Stimulated activated CD4-positive, alpha-beta T cell treated with anti-CD3 and anti-CD28 coated beads, Interleukin-1b, Interleukin-23, amount 100 ng/mL, for 48 hours (primary cell): ENCODE results near the gene BACH2.
"Not testable (repeated sequence)": the region's sequence is repeated elsewhere in the genome, so short reads cannot be mapped to it uniquely, and the experiment has no call there.

Experiments
- DNase-seq: peaks from one replicate; pipeline ENCODE4 v3.0.0-alpha.2; 2020

Gene BACH2

DNA sequence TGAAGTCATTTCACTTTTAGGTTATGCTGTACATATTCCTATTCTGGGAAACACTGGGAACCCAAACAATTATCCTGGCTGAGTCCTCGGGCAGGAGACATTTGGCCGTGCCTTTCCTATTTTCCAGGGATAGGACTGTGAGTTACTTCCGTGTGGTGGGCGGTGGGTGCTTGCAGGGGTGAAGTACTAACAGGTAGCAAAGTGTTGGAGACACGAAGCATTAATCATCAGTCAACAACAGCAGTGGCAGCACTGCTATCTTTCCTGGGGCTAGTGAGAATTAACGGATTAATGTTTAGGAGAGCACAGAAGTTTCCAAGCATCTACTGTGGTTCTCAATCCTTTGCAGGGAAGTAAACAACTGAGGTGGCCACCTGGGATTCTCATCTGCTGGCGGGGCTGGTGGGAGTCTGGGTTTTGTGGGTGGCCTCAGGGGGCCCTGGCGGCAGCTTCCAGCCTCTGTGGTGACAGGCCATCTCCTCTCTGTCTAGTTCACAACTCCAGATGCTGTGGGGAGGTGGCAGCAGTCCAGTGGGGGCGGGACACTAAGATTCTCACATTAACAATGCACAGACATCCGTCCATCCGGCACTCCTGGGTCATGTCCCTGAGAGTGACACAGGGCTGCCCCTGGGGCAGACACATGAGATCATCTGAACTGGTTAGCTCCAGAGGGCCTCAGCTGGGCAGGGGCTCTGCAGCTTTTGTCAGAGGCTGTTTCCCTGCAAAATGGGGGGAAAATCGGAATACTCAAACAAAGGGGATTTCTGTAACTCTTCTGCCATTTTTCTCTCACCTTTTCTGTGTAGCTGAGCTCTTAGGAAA, 311.5 kb downstream of the BACH2 start:
- DNase-seq = no peak

GRCh38 chr6:89980353-89980752, 316.3 kb downstream of the BACH2 start:
- no peak for DNase-seq

GRCh38 chr6:89979481-89980119, 317.0 kb downstream of the BACH2 start:
- no peak for DNase-seq

DNA sequence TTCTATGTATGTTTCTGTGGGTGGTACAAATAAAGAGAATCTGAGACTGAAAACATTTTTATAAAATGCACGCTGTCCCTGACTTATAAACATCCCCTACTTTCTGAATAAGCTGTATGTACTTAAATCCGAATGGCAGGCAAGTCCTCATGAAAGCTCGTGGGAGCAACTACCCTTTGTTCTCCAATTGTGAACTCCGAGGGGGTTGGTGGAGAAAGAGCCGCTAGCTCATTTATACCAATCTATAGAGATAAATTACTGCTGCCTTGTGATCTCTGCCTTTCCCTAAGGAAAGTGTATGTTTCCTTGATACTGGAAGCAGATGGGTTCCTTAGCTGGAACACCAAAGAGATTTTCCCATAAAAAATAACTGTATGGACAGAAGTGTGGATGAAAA, 317.9 kb downstream of the BACH2 start:
- no peak for DNase-seq

DNA sequence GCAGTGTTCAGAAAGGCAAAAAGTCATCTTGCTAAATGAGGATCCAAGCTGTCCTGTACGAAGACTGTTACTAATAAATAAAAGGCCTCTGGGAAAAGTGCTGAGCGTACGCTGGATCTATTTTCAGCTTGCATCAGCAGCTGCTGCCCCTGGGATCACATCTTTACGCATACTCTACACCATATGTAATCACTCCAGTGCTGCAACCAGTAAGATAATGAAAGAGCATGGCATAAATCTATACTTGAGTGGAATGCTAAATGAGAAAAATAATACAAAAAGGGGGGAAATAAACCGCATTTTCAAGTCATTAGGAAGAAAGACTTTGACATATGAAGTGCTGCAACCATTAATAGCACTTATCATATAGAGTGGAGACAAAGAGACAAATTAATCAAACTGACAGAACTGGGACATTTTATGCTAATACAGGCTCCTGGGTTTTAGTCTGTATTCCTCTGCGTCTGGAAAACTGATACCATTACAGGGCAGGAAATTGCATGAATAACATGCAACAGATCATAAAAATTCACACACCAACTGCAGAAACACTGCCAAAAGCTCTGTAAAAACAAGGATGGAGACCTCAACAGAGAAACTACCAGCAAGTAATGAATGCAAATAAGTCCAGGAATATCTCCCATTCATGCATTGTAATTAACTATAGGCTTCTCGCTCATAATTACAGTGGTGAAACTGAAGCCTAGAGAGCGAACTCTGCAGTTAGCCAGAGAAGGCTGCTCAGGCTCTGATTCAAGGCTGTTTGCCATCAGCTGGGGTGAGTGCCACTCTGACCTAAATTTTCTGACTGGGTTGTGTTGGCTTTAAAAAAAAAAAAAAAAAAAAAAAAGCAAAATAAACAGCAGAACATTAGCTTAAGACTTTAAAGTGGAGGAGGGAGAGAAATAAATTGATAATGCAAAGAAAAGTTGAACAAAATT, 318.6 kb downstream of the BACH2 start:
- no peak for DNase-seq

DNA sequence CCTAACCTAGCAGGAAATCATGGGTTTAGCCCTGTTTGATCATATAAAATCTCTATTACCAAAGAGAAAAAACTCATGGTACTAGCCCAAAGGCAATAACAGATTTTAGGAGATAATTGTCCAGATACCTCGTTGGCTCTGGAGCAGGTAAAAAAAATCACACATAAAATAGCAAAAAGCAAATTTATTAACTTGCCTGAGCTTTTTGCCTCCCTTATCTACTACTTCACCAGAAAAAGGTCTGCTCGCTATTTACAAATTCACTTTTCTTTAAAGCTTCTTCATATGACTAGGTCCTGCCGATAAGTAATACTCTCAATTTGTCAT, 320.0 kb downstream of the BACH2 start:
- no peak for DNase-seq

GRCh38 chr6:89975991-89976693, 320.5 kb downstream of the BACH2 start:
- DNase-seq = no peak

- DNase-seq = no peak
These were observed 321.3 kb downstream of the BACH2 start for GRCh38 chr6:89975366-89975765.

DNA sequence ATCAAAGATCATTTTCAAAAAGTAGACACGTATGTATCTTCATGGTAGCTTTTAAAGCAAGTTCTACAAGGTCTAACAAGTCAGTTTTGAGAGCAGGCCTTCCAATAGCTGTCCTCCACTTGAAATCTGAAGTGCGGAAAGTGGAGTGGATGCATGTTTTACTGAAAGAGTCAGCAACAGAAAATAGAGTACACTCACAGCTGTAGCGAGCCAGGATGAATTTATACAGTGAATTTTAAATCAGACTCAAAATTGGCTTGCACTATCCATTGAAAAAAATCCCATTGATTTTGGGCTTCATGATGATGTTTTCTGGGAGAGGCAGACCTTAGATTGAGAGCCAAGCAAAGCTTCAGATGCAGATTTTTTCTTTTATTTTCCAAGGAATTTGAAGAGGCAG, 321.8 kb downstream of the BACH2 start:
- DNase-seq = no peak

DNA sequence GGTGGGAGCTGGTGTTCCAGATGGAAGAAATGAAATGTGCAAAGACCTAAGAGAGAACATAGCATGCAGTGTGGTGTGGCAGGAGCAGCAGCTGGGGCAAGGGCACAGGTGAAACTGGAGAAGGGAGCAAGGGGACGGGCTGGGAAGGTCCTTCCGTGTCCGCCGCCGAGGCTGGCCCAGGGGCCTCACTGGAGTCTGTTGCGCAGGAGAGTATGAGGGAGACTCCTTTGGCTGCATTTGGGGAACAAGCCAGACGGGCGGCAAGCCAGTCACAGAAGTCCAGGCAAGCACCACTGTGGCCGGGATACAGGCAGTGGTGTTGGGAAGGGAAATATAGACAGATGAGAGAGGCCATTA, 324.6 kb downstream of the BACH2 start:
- DNase-seq = no peak

- not testable (repeated sequence) for DNase-seq
These were observed 325.2 kb downstream of the BACH2 start for GRCh38 chr6:89971338-89972024.

DNA sequence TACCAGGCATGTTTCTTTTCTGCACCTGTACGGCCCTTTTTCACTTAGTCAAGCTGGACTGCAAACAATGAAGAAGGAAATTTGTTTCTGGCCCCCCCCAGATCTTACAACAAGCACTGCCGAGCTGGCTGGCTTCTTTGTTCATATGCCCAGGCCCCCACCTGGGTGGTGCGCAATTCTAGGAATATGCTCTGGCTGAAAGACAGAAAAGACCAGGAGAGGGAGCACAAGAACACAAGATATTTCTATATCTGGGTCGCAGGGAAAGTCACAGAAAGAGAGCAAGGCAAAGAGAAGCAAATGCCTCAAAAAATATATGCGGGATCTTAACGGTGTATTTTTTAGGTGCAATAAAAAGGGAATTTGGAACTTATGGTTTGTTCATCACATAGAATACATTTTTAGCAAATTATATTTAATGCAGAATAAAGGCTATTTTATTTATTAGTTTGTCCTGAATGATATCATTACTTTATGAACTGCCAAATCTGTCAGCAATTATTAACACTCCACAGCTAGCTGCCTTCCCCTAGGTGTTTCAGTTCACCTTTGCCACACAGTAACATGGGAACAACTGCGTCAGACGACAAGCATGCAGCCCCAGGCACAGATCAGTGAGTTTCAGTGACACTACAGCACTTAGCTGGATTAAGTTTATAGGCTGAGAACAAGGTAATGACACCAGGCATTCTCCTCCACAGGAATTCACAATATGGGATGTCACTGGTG, 325.9 kb downstream of the BACH2 start:
- no peak for DNase-seq

GRCh38 chr6:89970072-89970471, 326.6 kb downstream of the BACH2 start:
- DNase-seq = no peak

DNA sequence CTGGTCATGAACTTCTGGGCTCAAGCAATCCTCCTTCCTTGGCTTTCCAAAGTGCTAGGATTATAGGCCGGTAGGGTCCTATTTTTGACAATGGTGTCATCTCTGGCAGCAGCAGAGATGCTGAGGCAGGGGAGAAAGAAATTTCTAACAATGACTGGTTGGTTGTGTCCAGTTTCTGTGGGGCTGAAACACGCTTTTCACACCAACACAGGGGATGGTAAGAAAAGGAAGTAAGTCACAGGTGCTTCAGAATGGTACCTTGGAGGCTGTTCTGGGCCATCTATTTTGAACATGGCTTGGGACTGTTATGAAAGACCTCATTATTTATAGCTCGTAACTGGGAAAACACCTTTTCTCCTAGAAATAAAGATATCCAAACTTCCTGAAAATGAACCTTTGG, 329.7 kb downstream of the BACH2 start:
- DNase-seq = no peak

DNA sequence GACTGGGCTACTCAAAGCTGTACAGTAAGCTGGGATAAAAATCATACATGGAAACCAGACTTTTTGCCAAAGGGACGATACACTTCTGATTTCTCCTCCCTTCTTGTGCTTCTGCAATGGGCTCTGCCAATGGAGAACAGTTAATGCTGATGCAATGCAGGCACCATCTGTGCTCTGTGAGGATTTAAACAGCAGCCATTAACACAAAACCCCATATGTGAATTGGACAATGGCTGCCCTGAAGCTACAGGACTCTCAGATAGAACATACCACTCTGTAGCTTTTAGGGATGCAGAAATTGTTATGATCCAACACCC, 330.5 kb downstream of the BACH2 start:
- DNase-seq = no peak

- no peak for DNase-seq
These were observed 331.0 kb downstream of the BACH2 start for GRCh38 chr6:89965441-89966227.

DNA sequence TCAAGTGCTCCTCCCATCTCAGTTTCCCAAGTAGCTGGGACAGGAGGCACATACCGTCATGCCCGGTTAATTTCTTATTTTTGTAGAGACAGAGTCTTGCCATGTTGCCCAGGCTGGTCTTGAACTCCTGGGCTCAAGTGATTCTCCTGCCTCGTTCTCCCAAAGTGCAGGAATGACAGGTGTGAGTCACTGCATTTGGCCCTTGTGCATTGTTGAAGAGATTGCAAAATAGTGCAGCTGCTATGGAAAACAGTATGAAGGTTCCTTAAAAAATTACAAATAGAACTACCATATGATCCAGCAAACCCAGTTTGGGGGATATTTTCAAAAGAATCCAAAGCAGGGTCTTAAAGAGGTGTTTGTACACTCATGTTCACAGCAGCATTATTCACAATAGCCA, 333.3 kb downstream of the BACH2 start:
- no peak for DNase-seq

- no peak for DNase-seq
These were observed 335.2 kb downstream of the BACH2 start for GRCh38 chr6:89961481-89961880.

- no peak for DNase-seq
These were observed 336.8 kb downstream of the BACH2 start for GRCh38 chr6:89959883-89960282.

GRCh38 chr6:89956182-89956581, 340.5 kb downstream of the BACH2 start:
- DNase-seq = peak; percentile 64

DNA sequence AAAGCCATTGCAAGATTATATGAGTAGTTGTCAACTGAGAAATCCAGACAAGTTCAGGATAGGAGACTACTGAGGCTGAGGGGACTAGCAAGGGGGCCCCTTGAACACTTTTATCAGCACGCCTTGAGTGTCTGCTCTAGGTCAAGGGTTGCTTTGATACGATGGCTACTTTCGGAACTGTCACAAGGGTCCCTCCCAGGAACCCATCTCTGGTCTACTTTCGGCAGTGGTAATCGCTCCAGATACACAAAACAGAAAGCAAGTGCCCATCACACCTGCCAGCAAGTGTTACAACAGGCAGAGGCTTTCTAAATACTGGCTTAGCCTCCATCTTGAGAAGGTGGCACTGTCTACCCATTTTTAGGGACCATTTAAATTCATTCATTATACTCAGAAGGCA, 341.3 kb downstream of the BACH2 start:
- DNase-seq = no peak
